ENCODE data around the gene PRKD2.
A peak's percentile ranks its signal among the peaks of the same experiment; 100 is the strongest.
"Not testable (repeated sequence)": the region's sequence is repeated elsewhere in the genome, so short reads cannot be mapped to it uniquely, and the experiment has no call there.

The PRKD2 gene

GRCh38 chr19:46724468-46724867 lies 7.6 kb upstream of the PRKD2 start:
- DNase-seq (ENCODE audit: low spot score), result no peak

GRCh38 chr19:46723471-46723870 lies 6.6 kb upstream of the PRKD2 start:
- no peak for DNase-seq (ENCODE audit: low spot score)

GRCh38 chr19:46723023-46723461 lies 6.1 kb upstream of the PRKD2 start:
- no peak for DNase-seq (ENCODE audit: low spot score)

GRCh38 chr19:46722421-46723022 lies 5.6 kb upstream of the PRKD2 start:
- no peak for DNase-seq (ENCODE audit: low spot score)

- DNase-seq (ENCODE audit: low spot score), result no peak
These were observed 5.1 kb upstream of the PRKD2 start for GRCh38 chr19:46722004-46722380.

- DNase-seq (ENCODE audit: low spot score), result no peak
These were observed 4.5 kb upstream of the PRKD2 start for GRCh38 chr19:46721269-46722003.

GRCh38 chr19:46720503-46721239 lies 3.8 kb upstream of the PRKD2 start:
- DNase-seq (ENCODE audit: low spot score), result no peak

- DNase-seq (ENCODE audit: low spot score), result no peak
These were observed 3.0 kb upstream of the PRKD2 start for GRCh38 chr19:46719629-46720502.

GRCh38 chr19:46718934-46719622 lies 2.2 kb upstream of the PRKD2 start:
- no peak for DNase-seq (ENCODE audit: low spot score)

- peak; percentile 20 for DNase-seq (ENCODE audit: low spot score)
These were observed 1.4 kb upstream of the PRKD2 start for GRCh38 chr19:46718157-46718933.

- DNase-seq (ENCODE audit: low spot score), result no peak
These were observed 816 bp upstream of the PRKD2 start for GRCh38 chr19:46717716-46718143.

GRCh38 chr19:46716672-46717033 lies 261 bp downstream of the PRKD2 start:
- no peak for DNase-seq (ENCODE audit: low spot score)

GRCh38 chr19:46715975-46716671 lies 791 bp downstream of the PRKD2 start:
- no peak for DNase-seq (ENCODE audit: low spot score)

- DNase-seq (ENCODE audit: low spot score), result no peak
These were observed 1.3 kb downstream of the PRKD2 start for GRCh38 chr19:46715620-46715974.

- no peak for DNase-seq (ENCODE audit: low spot score)
These were observed 2.3 kb downstream of the PRKD2 start for GRCh38 chr19:46714444-46715106.

- DNase-seq (ENCODE audit: low spot score), result peak; percentile 57
These were observed 3.0 kb downstream of the PRKD2 start for GRCh38 chr19:46713781-46714443.

- DNase-seq (ENCODE audit: low spot score), result not testable (repeated sequence)
These were observed 4.1 kb downstream of the PRKD2 start for GRCh38 chr19:46712768-46713338.

- no peak for DNase-seq (ENCODE audit: low spot score)
These were observed 6.2 kb downstream of the PRKD2 start for GRCh38 chr19:46710687-46711086.
